NCI-H1092 treated with DMSO at 0.1 percent for 48 hours (cell line): Measurements from ENCODE around the gene CDA.
"Not testable (repeated sequence)": the region's sequence is repeated elsewhere in the genome, so short reads cannot be mapped to it uniquely, and the experiment has no call there.

ENCODE experiments used
- DNase-seq: peaks from one replicate; lab custom pipeline; 2025; lab: John Stamatoyannopoulos, UW

CDA gene

DNA sequence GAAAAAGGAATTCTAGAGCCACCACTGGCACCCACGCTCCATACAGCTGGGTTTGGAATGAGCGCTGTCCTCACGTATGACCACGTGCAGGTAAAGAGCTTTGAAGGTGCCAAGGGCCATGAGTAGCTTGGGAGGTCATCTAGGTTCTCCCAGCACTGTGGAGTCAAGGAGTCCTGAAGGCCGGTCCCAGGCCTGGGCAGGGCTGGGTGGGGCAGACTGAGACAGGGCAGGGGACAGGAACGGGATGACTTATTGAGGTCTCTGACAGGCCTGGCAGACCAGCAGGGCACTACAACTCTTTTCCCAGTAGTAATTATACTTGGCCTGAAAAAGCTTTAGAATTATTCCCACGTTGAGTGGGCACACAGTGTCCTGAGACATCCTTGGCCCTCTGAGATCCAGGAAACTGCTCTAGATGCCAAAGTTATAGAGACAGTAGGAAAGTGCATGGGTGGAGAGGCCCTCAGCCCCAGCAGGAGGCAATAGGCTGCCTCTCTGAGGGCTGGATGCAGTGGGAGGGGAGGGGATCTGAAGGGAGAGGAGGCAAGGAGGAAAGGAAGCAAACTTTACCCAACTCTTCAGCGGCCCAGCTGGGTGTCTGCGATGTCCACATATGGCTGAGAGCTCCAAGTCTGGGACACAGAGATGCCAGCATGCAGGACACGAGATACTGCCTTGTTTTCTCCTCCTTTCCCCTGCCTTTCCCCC lies 1.8 kb upstream of the CDA start:
- no peak for DNase-seq

DNA sequence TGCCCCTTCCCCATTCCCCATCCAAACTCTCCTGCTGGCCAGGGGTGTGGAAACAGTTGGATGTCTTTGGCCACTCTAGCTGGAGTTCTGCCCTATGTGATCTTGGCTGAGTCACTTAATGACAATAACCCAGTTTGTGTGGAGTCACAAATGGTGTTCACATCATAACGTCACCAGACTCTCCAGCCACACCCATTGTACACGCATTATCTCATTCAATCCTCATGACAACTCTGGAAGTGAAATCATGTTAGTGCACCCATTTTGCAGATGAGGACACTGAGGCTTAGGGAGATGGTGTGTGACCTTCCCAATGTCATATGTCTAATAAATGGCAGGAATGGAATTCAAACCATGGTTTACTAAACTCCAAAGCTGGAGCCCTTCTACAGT lies 1.2 kb upstream of the CDA start:
- no peak for DNase-seq

GRCh38 chr1:20589331-20590278 lies 708 bp downstream of the CDA start:
- DNase-seq: no peak

DNA sequence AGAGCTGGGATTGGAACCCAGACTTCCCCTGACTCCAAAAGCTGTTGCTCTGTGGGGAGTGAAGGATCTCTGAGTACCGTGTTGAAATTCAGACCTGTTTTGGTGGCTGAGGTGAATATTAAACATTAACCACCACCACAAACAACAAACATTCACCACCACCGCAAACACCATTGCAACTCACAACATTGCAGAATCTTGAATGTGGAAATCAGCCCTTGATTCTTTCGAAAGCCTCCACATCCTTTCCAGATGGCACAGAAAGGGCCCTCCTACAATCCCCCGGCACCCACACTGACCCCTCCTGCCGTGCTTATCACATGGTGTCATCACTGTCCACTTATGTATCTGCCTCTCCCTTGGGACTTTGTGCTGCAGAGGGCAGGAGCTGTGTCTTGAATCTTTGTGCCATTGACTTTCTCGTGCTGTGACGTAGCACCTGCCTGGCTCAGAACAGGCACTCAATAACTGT lies 1.4 kb downstream of the CDA start:
- no peak for DNase-seq

GRCh38 chr1:20593756-20594155 lies 4.9 kb downstream of the CDA start:
- no peak for DNase-seq

GRCh38 chr1:20594746-20595145 lies 5.8 kb downstream of the CDA start:
- no peak for DNase-seq

GRCh38 chr1:20596106-20596505 lies 7.2 kb downstream of the CDA start:
- DNase-seq: no peak

DNA sequence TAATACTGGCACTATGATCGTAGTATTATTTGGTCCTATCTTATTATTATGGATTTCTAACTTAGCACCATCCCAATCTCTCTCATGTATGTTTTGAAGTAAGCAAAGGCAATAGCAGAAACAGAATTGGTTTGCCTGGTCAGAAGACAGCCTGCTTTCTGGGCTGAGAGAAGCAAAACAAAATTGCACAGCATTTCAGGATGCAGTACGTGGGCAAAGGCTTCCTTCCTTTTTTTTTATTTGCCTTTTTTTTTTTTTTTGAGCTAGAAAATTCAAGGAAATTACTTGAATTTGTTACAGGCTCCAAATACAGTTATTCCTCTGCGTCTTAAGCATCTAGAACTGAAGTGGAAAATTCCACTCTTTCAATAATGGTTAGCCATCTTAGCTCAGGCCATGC lies 8.8 kb downstream of the CDA start:
- no peak for DNase-seq

GRCh38 chr1:20600156-20600555 lies 11.3 kb downstream of the CDA start:
- no peak for DNase-seq

- no peak for DNase-seq
These were observed 12.4 kb downstream of the CDA start for GRCh38 chr1:20601129-20601825.

DNA sequence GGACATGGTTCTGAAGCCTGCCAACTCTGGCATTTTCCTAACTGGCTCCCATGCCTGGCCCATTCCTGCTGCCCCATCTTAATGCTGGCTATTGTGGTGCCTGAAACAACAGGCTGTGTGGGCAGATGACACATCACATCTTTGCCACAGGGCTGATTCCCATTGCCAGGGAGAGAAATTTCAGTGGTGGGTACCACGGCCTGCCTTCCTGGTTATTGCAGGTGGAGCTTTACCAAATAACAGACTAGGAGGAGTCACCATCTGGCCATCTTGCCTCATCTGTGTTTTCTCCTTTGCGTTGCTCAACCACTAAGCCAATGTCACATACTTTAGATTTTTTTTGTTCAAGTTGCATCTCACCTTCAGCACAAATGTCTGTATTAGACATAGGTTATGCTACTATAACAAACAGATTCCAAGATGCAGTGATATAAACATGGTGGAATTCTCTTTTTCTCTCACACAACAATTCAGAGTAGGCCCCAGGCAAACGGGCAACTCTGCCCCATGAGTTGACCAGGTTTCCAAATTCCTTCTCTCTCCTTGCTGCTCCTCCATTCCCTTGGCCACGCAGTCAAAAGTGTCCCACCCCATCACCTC lies 14.1 kb downstream of the CDA start:
- DNase-seq: no peak

- no peak for DNase-seq
These were observed 14.9 kb downstream of the CDA start for GRCh38 chr1:20603504-20604464.

DNA sequence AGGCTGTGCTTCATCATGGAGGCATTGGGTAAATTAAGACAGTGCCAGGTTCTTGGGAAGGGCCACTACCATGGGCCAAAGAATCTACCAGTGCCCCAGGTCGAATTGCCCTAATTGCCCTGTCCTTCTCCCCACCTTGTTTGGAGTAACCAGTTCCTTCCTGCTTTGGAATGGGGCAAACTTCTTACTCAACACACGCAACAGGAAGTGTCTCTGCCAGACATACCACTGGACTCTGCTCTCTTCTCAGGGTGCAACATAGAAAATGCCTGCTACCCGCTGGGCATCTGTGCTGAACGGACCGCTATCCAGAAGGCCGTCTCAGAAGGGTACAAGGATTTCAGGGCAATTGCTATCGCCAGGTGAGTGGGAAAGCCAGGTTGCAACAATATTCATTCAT lies 15.8 kb downstream of the CDA start:
- DNase-seq: no peak

- DNase-seq: not testable (repeated sequence)
These were observed 18.1 kb downstream of the CDA start for GRCh38 chr1:20606801-20607570.

GRCh38 chr1:20609541-20609940 lies 20.6 kb downstream of the CDA start:
- DNase-seq: no peak

- no peak for DNase-seq
These were observed 22.1 kb downstream of the CDA start for GRCh38 chr1:20610970-20611369.

- no peak for DNase-seq
These were observed 22.8 kb downstream of the CDA start for GRCh38 chr1:20611652-20612051.

DNA sequence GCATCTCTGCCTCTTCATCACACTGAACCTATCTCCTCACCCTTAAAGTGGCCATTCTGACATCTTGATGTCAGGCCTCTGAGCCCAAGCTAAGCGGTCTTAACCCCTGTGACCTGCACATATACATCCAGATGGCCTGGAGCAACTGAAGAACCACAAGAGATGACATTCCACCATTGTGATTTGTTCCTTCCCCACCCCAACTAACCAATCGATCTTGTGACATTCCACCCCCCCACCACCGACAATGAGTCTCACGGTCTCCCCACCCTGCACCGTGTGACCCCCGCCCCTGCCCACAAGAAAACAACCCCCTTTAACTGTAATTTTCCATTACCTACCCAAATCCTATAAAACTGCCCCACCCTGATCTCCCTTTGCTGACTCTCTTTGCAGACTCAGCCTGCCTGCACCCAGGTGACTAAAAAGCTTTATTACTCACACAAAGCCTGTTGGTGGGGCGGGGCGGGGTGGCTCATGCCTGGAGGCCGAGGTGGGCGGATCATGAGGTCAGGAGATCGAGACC lies 23.4 kb downstream of the CDA start:
- no peak for DNase-seq

GRCh38 chr1:20614131-20614579 lies 25.3 kb downstream of the CDA start:
- DNase-seq: no peak
